HG03060 (cell line): ENCODE results near the gene AMOT.

Experiments
- ATAC-seq: cut with Tn5 transposase; IDR thresholded peaks from one replicate; pipeline ENCODE4 v1.9.1; 2021; ENCODE audit warnings: low read depth, moderate number of reproducible peaks; ENCODE audit not compliant: unreplicated experiment

The AMOT gene

GRCh38 chrX:112841114-112841819, 636 bp upstream of the AMOT start:
- ATAC-seq, result peak; percentile 89

- no peak for ATAC-seq
These were observed 775 bp downstream of the AMOT start for GRCh38 chrX:112839856-112840255.

GRCh38 chrX:112837531-112837930, 3.1 kb downstream of the AMOT start:
- ATAC-seq, result no peak

GRCh38 chrX:112835019-112835418, 5.6 kb downstream of the AMOT start:
- ATAC-seq, result no peak

- ATAC-seq, result no peak
These were observed 6.4 kb downstream of the AMOT start for GRCh38 chrX:112834031-112834845.

GRCh38 chrX:112832481-112833095, 8.0 kb downstream of the AMOT start:
- ATAC-seq, result no peak

GRCh38 chrX:112830540-112830939, 10.1 kb downstream of the AMOT start:
- no peak for ATAC-seq

GRCh38 chrX:112827292-112827903, 13.2 kb downstream of the AMOT start:
- no peak for ATAC-seq

- ATAC-seq, result no peak
These were observed 14.6 kb downstream of the AMOT start for GRCh38 chrX:112826023-112826422.

GRCh38 chrX:112822892-112823291, 17.7 kb downstream of the AMOT start:
- ATAC-seq, result no peak

GRCh38 chrX:112820364-112821268, 20.0 kb downstream of the AMOT start:
- no peak for ATAC-seq

GRCh38 chrX:112819813-112820212, 20.8 kb downstream of the AMOT start:
- ATAC-seq, result no peak

- no peak for ATAC-seq
These were observed 21.5 kb downstream of the AMOT start for GRCh38 chrX:112819008-112819640.

- no peak for ATAC-seq
These were observed 22.3 kb downstream of the AMOT start for GRCh38 chrX:112818114-112819007.

GRCh38 chrX:112816908-112817307, 23.7 kb downstream of the AMOT start:
- no peak for ATAC-seq

GRCh38 chrX:112814496-112814895, 26.1 kb downstream of the AMOT start:
- no peak for ATAC-seq

GRCh38 chrX:112812741-112813140, 27.9 kb downstream of the AMOT start:
- no peak for ATAC-seq

- ATAC-seq, result no peak
These were observed 31.9 kb downstream of the AMOT start for GRCh38 chrX:112808651-112809195.
